ENCODE measurements around the gene SPRED3. TPM values are rescaled to one million over a fixed set of nuclear protein-coding genes. Genes with fewer than 3 reads are reported as not detected.

SPRED3 gene
- total and polyA plus RNA-seq, 9 of the 15 experiments (the other 6 are each of a cell fraction or from before 2014, with no cell fraction given), result 0.05 to 1.3 (median 0.36) TPM

DNA sequence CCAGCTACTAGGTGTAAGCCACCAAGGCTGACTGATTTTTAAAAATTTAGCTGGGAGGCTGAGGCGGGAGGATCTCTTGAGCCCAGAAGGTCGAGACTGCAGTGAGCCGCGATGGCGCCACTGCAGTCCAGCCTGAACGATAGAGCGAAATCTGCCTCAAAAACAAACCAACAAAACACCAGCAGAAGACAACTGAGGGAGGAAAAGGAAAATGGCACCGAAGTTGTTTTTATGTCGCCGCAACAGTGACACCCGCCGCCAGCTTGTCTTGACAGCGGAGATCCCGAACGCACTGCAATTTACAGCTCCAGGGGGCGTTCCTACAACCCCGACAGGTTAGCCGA lies 14.1 kb downstream of the SPRED3 start:
- H3K4me2 ChIP-seq (ENCODE audit: insufficient read depth, low read length), result peak overlapping the region; percentile 78
- H2AFZ ChIP-seq (ENCODE audit: low read depth, low read length), result peak overlapping the region; percentile 100
- in situ Hi-C loops (cut with MboI) (loop anchor here (5.0 kb wide), 1 partner anchor 230 kb away; no protein-coding TSS in a partner anchor), intact Hi-C loops (cut with micrococcal nuclease) (loop anchor here (5.0 kb wide), 1 partner anchor 550 kb away; no protein-coding TSS in a partner anchor)
- H3K27me3 ChIP-seq (ENCODE audit: control insufficient read depth in 2 of 2, insufficient read depth in 2 of 2, low read length in 2 of 2), result no peaks in the 10 kb centered on the region
- H3K36me3 ChIP-seq (ENCODE audit: control insufficient read depth, insufficient read depth, low read length), result peaks cover 20% of the 10 kb centered on the region; the same call in 2 of the 3 replicates
- peak overlapping the region; percentile 77 to 93 for H3K9ac ChIP-seq (ENCODE audit: insufficient read depth in 1 of 2, low read depth in 2 of 2, low read length in 2 of 2)
- ChIA-PET CTCF (ENCODE audit: low intra/inter-chr PET ratio) (interaction anchor here (0.6 to 2.0 kb wide), 8 partner anchors 112 to 549 kb away, joined by 3 to 10 read pairs (median 5); partner anchors contain the start of genes MRPS12 and SARS2), POLR2A (interaction anchor here (0.6 to 3.5 kb wide), 14 partner anchors 11 to 622 kb away, joined by 3 to 30 read pairs (median 4); partner anchors contain the start of genes GGN, PSMD8 and SPRED3)
- H3K9me1 ChIP-seq (ENCODE audit: control insufficient read depth, insufficient read depth, low read length), result peaks cover 3% of the 10 kb centered on the region
- H3K9me3 ChIP-seq (replicated peaks; ENCODE audit: control insufficient read depth, insufficient read depth, low read depth, low read length), result no peaks in the 10 kb centered on the region
- peaks cover 17% of the 10 kb centered on the region; the same call in 2 of the 3 replicates for H3K79me2 ChIP-seq (ENCODE audit: control insufficient read depth, insufficient read depth, low read length)
- 1% methylated on average over 18 of the region's 18 CpGs for WGBS (ENCODE audit: insufficient coverage, low coverage, missing lambda C conversion rate)
- no peak for ATAC-seq
- peak overlapping the region; percentile 30 for H3K4me3 ChIP-seq
- FAIRE-seq, result peak; percentile 94
- BruUV-seq (replicated peaks), result no TSS peak
- H3K27ac ChIP-seq (ENCODE audit: extremely low read depth, low read depth, low read length), result peak overlapping the region; percentile 89
- DNase-seq (ENCODE audit: extremely low read depth in 1 of 4, low spot score in 3 of 4), result no peak
- H3K4me1 ChIP-seq (replicated peaks in 1 of 2; ENCODE audit: control insufficient read depth in 2 of 2, insufficient read depth in 2 of 2, low read length in 2 of 2), result peaks cover 6 to 33% of the 10 kb centered on the region in 2 experiments; a peak in 4 of 5 replicates
- H4K20me1 ChIP-seq (replicated peaks; ENCODE audit: control insufficient read depth, insufficient read depth, low read length), result no peaks in the 10 kb centered on the region
- TF ChIP-seq, protein P1, sequence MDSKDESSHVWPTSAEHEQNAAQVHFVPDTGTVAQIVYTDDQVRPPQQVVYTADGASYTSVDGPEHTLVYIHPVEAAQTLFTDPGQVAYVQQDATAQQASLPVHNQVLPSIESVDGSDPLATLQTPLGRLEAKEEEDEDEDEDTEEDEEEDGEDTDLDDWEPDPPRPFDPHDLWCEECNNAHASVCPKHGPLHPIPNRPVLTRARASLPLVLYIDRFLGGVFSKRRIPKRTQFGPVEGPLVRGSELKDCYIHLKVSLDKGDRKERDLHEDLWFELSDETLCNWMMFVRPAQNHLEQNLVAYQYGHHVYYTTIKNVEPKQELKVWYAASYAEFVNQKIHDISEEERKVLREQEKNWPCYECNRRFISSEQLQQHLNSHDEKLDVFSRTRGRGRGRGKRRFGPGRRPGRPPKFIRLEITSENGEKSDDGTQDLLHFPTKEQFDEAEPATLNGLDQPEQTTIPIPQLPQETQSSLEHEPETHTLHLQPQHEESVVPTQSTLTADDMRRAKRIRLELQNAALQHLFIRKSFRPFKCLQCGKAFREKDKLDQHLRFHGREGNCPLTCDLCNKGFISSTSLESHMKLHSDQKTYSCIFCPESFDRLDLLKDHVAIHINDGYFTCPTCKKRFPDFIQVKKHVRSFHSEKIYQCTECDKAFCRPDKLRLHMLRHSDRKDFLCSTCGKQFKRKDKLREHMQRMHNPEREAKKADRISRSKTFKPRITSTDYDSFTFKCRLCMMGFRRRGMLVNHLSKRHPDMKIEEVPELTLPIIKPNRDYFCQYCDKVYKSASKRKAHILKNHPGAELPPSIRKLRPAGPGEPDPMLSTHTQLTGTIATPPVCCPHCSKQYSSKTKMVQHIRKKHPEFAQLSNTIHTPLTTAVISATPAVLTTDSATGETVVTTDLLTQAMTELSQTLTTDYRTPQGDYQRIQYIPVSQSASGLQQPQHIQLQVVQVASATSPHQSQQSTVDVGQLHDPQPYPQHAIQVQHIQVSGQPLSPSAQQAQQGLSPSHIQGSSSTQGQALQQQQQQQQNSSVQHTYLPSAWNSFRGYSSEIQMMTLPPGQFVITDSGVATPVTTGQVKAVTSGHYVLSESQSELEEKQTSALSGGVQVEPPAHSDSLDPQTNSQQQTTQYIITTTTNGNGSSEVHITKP (IDR thresholded peaks at IDR 0.05; ENCODE audit: partially characterized antibody), result peak; percentile 5
- no peak for TF ChIP-seq TAL1 (IDR thresholded peaks at IDR 0.05)
- peak; percentile 31; the same call in 1 of the 2 replicates for TF ChIP-seq ZNF239 (CRISPR knock-in tag; IDR thresholded peaks at IDR 0.05)
- no peak for TF ChIP-seq MAFF (IDR thresholded peaks at IDR 0.05; ENCODE audit: low read length)
- no peak for TF ChIP-seq POLR2H (tag; IDR thresholded peaks at IDR 0.05; ENCODE audit: low read depth)
- TF ChIP-seq KDM5B (IDR thresholded peaks at IDR 0.05; ENCODE audit: insufficient replicate concordance, low read depth, low read length), result peak; percentile 49
- no peak for TF ChIP-seq MYC (IDR thresholded peaks at IDR 0.05; ENCODE audit: low read depth, low read length)
- no peak for TF ChIP-seq MYC (CRISPR knock-in tag; IDR thresholded peaks at IDR 0.05; ENCODE audit: borderline replicate concordance, low read depth)
- 0 out of 2 replicates have a peak, but pooled peaks have one; percentile 1 for TF ChIP-seq ARID2 (IDR thresholded peaks at IDR 0.05)
- no peak for TF ChIP-seq HOXB6 (CRISPR knock-in tag; IDR thresholded peaks at IDR 0.05; ENCODE audit: borderline replicate concordance)
- TF ChIP-seq, protein P2, sequence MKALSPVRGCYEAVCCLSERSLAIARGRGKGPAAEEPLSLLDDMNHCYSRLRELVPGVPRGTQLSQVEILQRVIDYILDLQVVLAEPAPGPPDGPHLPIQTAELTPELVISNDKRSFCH (CRISPR knock-in tag; IDR thresholded peaks at IDR 0.05), result no peak
- TF ChIP-seq, protein P2 (tag; IDR thresholded peaks at IDR 0.05), result no peak
- no peak for TF ChIP-seq TAF15 (IDR thresholded peaks at IDR 0.05; ENCODE audit: low read depth, low read length)
- TF ChIP-seq KLF6 (CRISPR knock-in tag; IDR thresholded peaks at IDR 0.05; ENCODE audit: borderline replicate concordance), result 0 out of 2 replicates have a peak, but pooled peaks have one; percentile 20
- TF ChIP-seq NR2C1 (IDR thresholded peaks at IDR 0.05), result no peak
- peak; percentile 45; the same call in 1 of the 2 replicates for TF ChIP-seq NR2C1 (tag; IDR thresholded peaks at IDR 0.05)
- TF ChIP-seq, protein P3, sequence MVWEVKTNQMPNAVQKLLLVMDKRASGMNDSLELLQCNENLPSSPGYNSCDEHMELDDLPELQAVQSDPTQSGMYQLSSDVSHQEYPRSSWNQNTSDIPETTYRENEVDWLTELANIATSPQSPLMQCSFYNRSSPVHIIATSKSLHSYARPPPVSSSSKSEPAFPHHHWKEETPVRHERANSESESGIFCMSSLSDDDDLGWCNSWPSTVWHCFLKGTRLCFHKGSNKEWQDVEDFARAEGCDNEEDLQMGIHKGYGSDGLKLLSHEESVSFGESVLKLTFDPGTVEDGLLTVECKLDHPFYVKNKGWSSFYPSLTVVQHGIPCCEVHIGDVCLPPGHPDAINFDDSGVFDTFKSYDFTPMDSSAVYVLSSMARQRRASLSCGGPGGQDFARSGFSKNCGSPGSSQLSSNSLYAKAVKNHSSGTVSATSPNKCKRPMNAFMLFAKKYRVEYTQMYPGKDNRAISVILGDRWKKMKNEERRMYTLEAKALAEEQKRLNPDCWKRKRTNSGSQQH (CRISPR knock-in tag; IDR thresholded peaks at IDR 0.05), result 0 out of 2 replicates have a peak, but pooled peaks have one; percentile 37
